HEK293 (cell line): Measurements from ENCODE around the gene ZNF292.
"Not testable (repeated sequence)": the region's sequence is repeated elsewhere in the genome, so short reads cannot be mapped to it uniquely, and the experiment has no call there.

Source experiments
- CTCF ChIA-PET: fragments of 350-600 bp; formaldehyde crosslinking; extraction: SDS; loops from one replicate; lab custom pipeline; 2021; ENCODE audit warnings: antibody characterized with exemption; lab: Yijun Ruan, JAX
- POLR2A ChIA-PET: fragments of 300-600 bp; formaldehyde crosslinking; extraction: SDS; loops from one replicate; lab custom pipeline; 2020; ENCODE audit warnings: antibody characterized with exemption, inconsistent platforms; lab: Yijun Ruan, JAX
- H3K27ac ChIP-seq: fragments of 200-500 bp; sonication (Bioruptor generic); 2 replicates; pipeline ENCODE4 v1.5.1; 2014; ENCODE audit warnings: low read depth, low read length, control low read depth, inconsistent platforms; ENCODE audit errors: extremely low read depth
- H3K36me3 ChIP-seq, 2 experiments: fragments of 200-500 bp in 1 of 2; sonication (Bioruptor generic) in 1 of 2; 1 replicate in 1 of 2; 2 replicates in 1 of 2; pipeline ENCODE4 v1.5.1; 2014 to 2017; ENCODE audit warnings: inconsistent platforms in 2 of 2, low read length in 2 of 2; ENCODE audit not compliant: control insufficient read depth in 2 of 2, insufficient read depth in 1 of 2
- H3K4me1 ChIP-seq: fragments of 200-500 bp; sonication (Bioruptor generic); 2 replicates; pipeline ENCODE4 v1.5.1; 2014; ENCODE audit warnings: mild to moderate bottlenecking, low read length, inconsistent platforms; ENCODE audit not compliant: control insufficient read depth, insufficient read depth
- H3K4me3 ChIP-seq: 2 replicates; pipeline ENCODE4 v1.5.1; 2011; ENCODE audit warnings: low read depth, mild to moderate bottlenecking, control low read depth, low read length, moderate library complexity
- H3K9me3 ChIP-seq: fragments of 200-500 bp; sonication (Bioruptor generic); 2 replicates; pipeline ENCODE4 v1.5.1; 2014; ENCODE audit warnings: low read depth, low read length, inconsistent platforms; ENCODE audit not compliant: control insufficient read depth, insufficient read depth
- PRDM1 ChIP-seq: fragments of 450-650 bp; formaldehyde crosslinking; IDR thresholded peaks from 2 replicates; pipeline ENCODE4; 2016; ENCODE audit warnings: missing biosample characterization, missing genetic modification characterization
- SCRT1 ChIP-seq: fragments of 450-650 bp; formaldehyde crosslinking; IDR thresholded peaks from 2 replicates; pipeline ENCODE4 v1.5.1; 2016; ENCODE audit warnings: missing biosample characterization, missing genetic modification characterization, borderline replicate concordance
- SP2 ChIP-seq: fragments of 450-650 bp; formaldehyde crosslinking; IDR thresholded peaks from 2 replicates; pipeline ENCODE4 v1.5.1; 2016; ENCODE audit warnings: missing biosample characterization, missing genetic modification characterization
- YY1 ChIP-seq: fragments of 450-650 bp; formaldehyde crosslinking; IDR thresholded peaks from 2 replicates; pipeline ENCODE4 v1.5.1; 2018; ENCODE audit warnings: missing biosample characterization, missing genetic modification characterization
- ZBTB17 ChIP-seq: fragments of 450-650 bp; formaldehyde crosslinking; IDR thresholded peaks from 2 replicates; pipeline ENCODE4 v1.5.1; 2016; ENCODE audit warnings: missing biosample characterization, missing genetic modification characterization
- ZNF157 ChIP-seq: fragments of 450-650 bp; formaldehyde crosslinking; IDR thresholded peaks from 2 replicates; pipeline ENCODE4 v1.5.1; 2016; ENCODE audit warnings: missing biosample characterization, missing genetic modification characterization
- ZNF2 ChIP-seq: fragments of 450-650 bp; formaldehyde crosslinking; IDR thresholded peaks from 2 replicates; pipeline ENCODE4 v1.5.1; 2016; ENCODE audit warnings: missing biosample characterization, missing genetic modification characterization
- ZNF23 ChIP-seq: fragments of 450-650 bp; formaldehyde crosslinking; IDR thresholded peaks from 2 replicates; pipeline ENCODE4 v1.5.1; 2016; ENCODE audit warnings: missing biosample characterization, missing genetic modification characterization, borderline replicate concordance
- ZNF341 ChIP-seq: fragments of 450-650 bp; formaldehyde crosslinking; IDR thresholded peaks from 2 replicates; pipeline ENCODE4; 2016; ENCODE audit warnings: low read depth, missing biosample characterization, missing genetic modification characterization
- ZNF366 ChIP-seq: fragments of 450-650 bp; formaldehyde crosslinking; conservative IDR thresholded peaks from 2 replicates; pipeline ENCODE4 v1.5.1; 2016; ENCODE audit warnings: missing biosample characterization, missing genetic modification characterization
- ZNF501 ChIP-seq: fragments of 450-650 bp; formaldehyde crosslinking; IDR thresholded peaks from 2 replicates; pipeline ENCODE4 v1.5.1; 2016; ENCODE audit warnings: missing biosample characterization, missing genetic modification characterization
- ZNF529 ChIP-seq: fragments of 450-650 bp; formaldehyde crosslinking; IDR thresholded peaks from 2 replicates; pipeline ENCODE4 v1.5.1; 2017; ENCODE audit warnings: missing genetic modification characterization, missing biosample characterization; ENCODE audit not compliant: insufficient replicate concordance
- ZNF654 ChIP-seq: fragments of 450-650 bp; formaldehyde crosslinking; IDR thresholded peaks from 2 replicates; pipeline ENCODE4 v1.5.1; 2016; ENCODE audit warnings: low read depth, missing biosample characterization, missing genetic modification characterization
- ZNF747 ChIP-seq: fragments of 450-650 bp; formaldehyde crosslinking; IDR thresholded peaks from 2 replicates; pipeline ENCODE4 v1.5.1; 2016; ENCODE audit warnings: missing biosample characterization, missing genetic modification characterization
- TF ChIP-seq, protein P1 (sequence below): fragments of 450-650 bp; formaldehyde crosslinking; IDR thresholded peaks from 2 replicates; pipeline ENCODE4; 2016; ENCODE audit warnings: missing biosample characterization, missing genetic modification characterization
- TF ChIP-seq, protein P2 (sequence below): fragments of 450-650 bp; formaldehyde crosslinking; IDR thresholded peaks from 2 replicates; pipeline ENCODE4 v1.5.1; 2016; ENCODE audit warnings: missing biosample characterization, missing genetic modification characterization, low read depth
- TF ChIP-seq, protein P3 (sequence below): fragments of 450-650 bp; formaldehyde crosslinking; IDR thresholded peaks from 2 replicates; pipeline ENCODE4 v1.5.1; 2017; ENCODE audit warnings: missing biosample characterization, missing genetic modification characterization
- TF ChIP-seq, protein P4 (sequence below): fragments of 450-650 bp; formaldehyde crosslinking; IDR thresholded peaks from 2 replicates; pipeline ENCODE4 v1.5.1; 2016; ENCODE audit warnings: missing biosample characterization, missing genetic modification characterization

The ZNF292 gene

DNA sequence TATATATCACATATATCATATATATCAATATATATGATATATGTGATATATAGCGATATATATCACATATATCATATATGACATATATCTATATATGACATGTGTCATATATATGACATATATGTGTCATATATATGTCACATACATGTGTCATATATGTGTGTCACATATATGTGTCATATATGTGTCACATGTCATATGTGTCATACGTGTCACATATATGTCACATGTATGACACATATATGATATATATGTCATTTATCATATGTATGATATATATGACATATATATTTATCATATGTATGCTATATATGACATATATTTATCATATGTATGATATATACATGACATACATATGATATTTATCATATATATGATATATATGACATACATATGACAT lies 27.6 kb upstream of the ZNF292 start:
- ChIA-PET POLR2A (no interaction called here), CTCF (no interaction called here)

DNA sequence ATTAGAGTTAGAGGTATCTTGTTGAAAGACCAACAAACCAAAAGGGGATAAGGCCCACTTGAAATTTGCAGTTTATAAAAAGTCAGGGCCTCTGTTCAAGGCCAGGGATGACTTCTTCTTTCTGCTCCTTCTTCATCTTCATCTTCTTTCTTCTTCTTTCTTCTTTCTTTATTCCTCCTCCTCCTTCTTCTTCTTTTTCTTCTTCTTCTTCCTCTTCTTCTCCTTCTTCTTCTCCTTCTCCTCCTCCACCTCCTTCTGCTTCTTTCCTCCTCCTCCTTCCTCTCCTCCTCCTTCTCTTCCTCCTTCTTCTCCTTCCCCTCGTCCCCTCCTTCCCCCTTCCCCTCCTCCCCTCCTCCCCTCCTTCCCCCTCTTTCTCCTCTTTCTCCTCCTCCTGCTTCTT lies 18.4 kb upstream of the ZNF292 start:
- CTCF ChIA-PET = interaction anchor here (0.8 to 1.1 kb wide), 5 partner anchors 21 to 256 kb away, joined by 3 to 4 read pairs (median 4); partner anchors contain the start of gene SMIM8
- TF ChIP-seq ZNF747 = no peak
- TF ChIP-seq ZNF157 (tag by site-specific recombination) = no peak
- no peak for TF ChIP-seq YY1 (tag by site-specific recombination)
- peak; percentile 64 for TF ChIP-seq ZNF366 (tag by site-specific recombination)
- TF ChIP-seq ZNF23 (tag by site-specific recombination) = no peak
- TF ChIP-seq, protein P1, sequence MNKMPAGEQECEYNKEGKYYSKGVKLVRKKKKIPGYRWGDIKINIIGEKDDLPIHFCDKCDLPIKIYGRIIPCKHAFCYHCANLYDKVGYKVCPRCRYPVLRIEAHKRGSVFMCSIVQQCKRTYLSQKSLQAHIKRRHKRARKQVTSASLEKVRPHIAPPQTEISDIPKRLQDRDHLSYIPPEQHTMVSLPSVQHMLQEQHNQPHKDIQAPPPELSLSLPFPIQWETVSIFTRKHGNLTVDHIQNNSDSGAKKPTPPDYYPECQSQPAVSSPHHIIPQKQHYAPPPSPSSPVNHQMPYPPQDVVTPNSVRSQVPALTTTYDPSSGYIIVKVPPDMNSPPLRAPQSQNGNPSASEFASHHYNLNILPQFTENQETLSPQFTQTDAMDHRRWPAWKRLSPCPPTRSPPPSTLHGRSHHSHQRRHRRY (tag by site-specific recombination) = no peak
- Histone ChIP-seq H3K27ac (no peak overlapping the region), H3K4me3 (no peak overlapping the region), H3K9me3 (no peaks in the 10 kb centered on the region), H3K36me3 (no peaks in the 10 kb centered on the region), H3K4me1 (no peaks in the 10 kb centered on the region)
- POLR2A ChIA-PET = no interaction called here

More for the DNA sequence above, 27.6 kb upstream of the ZNF292 start:
- no peak overlapping the region for H3K4me3 ChIP-seq
- no peak overlapping the region for H3K27ac ChIP-seq
- no peaks in the 10 kb centered on the region for H3K36me3 ChIP-seq
- H3K9me3 ChIP-seq = no peaks in the 10 kb centered on the region
- TF ChIP-seq, protein P2, sequence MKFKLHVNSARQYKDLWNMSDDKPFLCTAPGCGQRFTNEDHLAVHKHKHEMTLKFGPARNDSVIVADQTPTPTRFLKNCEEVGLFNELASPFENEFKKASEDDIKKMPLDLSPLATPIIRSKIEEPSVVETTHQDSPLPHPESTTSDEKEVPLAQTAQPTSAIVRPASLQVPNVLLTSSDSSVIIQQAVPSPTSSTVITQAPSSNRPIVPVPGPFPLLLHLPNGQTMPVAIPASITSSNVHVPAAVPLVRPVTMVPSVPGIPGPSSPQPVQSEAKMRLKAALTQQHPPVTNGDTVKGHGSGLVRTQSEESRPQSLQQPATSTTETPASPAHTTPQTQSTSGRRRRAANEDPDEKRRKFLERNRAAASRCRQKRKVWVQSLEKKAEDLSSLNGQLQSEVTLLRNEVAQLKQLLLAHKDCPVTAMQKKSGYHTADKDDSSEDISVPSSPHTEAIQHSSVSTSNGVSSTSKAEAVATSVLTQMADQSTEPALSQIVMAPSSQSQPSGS (tag by site-specific recombination) = peak; percentile 45; the same call in 1 of the 2 replicates
- no peak for TF ChIP-seq ZNF529 (tag by site-specific recombination)
- TF ChIP-seq, protein P3, sequence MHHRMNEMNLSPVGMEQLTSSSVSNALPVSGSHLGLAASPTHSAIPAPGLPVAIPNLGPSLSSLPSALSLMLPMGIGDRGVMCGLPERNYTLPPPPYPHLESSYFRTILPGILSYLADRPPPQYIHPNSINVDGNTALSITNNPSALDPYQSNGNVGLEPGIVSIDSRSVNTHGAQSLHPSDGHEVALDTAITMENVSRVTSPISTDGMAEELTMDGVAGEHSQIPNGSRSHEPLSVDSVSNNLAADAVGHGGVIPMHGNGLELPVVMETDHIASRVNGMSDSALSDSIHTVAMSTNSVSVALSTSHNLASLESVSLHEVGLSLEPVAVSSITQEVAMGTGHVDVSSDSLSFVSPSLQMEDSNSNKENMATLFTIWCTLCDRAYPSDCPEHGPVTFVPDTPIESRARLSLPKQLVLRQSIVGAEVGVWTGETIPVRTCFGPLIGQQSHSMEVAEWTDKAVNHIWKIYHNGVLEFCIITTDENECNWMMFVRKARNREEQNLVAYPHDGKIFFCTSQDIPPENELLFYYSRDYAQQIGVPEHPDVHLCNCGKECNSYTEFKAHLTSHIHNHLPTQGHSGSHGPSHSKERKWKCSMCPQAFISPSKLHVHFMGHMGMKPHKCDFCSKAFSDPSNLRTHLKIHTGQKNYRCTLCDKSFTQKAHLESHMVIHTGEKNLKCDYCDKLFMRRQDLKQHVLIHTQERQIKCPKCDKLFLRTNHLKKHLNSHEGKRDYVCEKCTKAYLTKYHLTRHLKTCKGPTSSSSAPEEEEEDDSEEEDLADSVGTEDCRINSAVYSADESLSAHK (tag by site-specific recombination) = no peak
- H3K4me1 ChIP-seq = no peaks in the 10 kb centered on the region

DNA sequence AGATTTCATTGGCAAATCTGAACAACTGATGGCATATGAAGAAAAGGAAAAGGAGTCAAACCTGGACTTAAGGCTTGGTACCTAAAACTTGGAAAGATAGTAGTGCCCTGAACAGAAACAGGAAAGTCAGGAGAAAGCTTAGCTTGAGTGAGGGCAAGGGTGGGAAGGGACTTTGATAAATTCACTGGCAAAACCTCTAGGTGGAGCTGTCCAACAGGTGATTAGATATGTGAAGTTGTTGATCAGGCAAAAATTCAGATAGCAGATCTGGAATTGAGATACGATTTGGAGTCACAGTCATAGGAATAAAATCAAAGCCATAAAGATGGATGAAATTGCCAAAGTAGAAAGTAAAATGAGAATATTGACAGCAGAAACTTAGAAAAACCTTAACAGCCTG lies 16.1 kb upstream of the ZNF292 start:
- Histone ChIP-seq H3K4me3 (no peak overlapping the region), H3K4me1 (no peaks in the 10 kb centered on the region), H3K36me3 (no peaks in the 10 kb centered on the region), H3K27ac (no peak overlapping the region), H3K9me3 (no peaks in the 10 kb centered on the region)
- ChIA-PET CTCF (interaction anchor here (0.6 to 3.1 kb wide), 23 partner anchors 8 to 1816 kb away, joined by 3 to 23 read pairs (median 4); no protein-coding TSS in a partner anchor), POLR2A (no interaction called here)
- TF ChIP-seq ZNF2 (tag by site-specific recombination) = peak; percentile 84
- 0 out of 2 replicates have a peak, but pooled peaks have one; percentile 16 for TF ChIP-seq ZNF501 (tag by site-specific recombination)
- TF ChIP-seq ZNF654 (tag by site-specific recombination) = peak; percentile 98
- TF ChIP-seq SP2 = no peak
- TF ChIP-seq ZBTB17 = peak; percentile 93
- TF ChIP-seq ZNF341 (tag by site-specific recombination) = no peak
- TF ChIP-seq PRDM1 (tag by site-specific recombination) = peak; percentile 76
- TF ChIP-seq SCRT1 = no peak
- TF ChIP-seq, protein P4, sequence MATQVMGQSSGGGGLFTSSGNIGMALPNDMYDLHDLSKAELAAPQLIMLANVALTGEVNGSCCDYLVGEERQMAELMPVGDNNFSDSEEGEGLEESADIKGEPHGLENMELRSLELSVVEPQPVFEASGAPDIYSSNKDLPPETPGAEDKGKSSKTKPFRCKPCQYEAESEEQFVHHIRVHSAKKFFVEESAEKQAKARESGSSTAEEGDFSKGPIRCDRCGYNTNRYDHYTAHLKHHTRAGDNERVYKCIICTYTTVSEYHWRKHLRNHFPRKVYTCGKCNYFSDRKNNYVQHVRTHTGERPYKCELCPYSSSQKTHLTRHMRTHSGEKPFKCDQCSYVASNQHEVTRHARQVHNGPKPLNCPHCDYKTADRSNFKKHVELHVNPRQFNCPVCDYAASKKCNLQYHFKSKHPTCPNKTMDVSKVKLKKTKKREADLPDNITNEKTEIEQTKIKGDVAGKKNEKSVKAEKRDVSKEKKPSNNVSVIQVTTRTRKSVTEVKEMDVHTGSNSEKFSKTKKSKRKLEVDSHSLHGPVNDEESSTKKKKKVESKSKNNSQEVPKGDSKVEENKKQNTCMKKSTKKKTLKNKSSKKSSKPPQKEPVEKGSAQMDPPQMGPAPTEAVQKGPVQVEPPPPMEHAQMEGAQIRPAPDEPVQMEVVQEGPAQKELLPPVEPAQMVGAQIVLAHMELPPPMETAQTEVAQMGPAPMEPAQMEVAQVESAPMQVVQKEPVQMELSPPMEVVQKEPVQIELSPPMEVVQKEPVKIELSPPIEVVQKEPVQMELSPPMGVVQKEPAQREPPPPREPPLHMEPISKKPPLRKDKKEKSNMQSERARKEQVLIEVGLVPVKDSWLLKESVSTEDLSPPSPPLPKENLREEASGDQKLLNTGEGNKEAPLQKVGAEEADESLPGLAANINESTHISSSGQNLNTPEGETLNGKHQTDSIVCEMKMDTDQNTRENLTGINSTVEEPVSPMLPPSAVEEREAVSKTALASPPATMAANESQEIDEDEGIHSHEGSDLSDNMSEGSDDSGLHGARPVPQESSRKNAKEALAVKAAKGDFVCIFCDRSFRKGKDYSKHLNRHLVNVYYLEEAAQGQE (tag by site-specific recombination) = peak; percentile 42; the same call in 1 of the 2 replicates

DNA sequence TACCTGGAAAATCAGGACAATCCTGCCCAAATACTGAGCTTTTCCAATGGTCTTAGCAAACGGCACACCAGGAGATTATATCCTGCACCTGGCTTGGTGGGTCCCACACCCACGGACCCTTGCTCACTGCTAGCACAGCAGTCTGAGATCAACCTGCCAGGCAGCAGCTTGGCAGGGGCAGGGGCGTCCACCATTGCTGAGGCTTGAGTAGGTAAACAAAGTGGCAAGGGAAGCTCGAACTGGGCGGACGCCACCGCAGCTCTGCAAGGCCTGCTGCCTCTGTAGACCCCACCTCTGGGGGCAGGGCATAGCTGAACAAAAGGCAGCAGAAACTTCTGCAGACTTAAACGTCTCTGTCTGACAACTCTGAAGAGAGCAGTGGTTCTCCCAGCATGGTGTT lies 15.4 kb upstream of the ZNF292 start:
- CTCF ChIA-PET = interaction anchor here (0.6 to 3.1 kb wide), 19 partner anchors 9 to 1026 kb away, joined by 3 to 23 read pairs (median 4); no protein-coding TSS in a partner anchor
- H3K9me3 ChIP-seq, H3K27ac ChIP-seq, POLR2A ChIA-PET, H3K4me3 ChIP-seq, H3K36me3 ChIP-seq, H3K4me1 ChIP-seq: not testable (repeated sequence)
